KMS-11 (cell line): ENCODE measurements around the gene GTF2A2.

Experiments used
- H2AFZ ChIP-seq: fragments of 200-600 bp; sonication (generic); 2 replicates; pipeline ENCODE4 v1.6.1; 2016; ENCODE audit warnings: antibody characterized with exemption, mixed run types, low read depth
- H3K27ac ChIP-seq: fragments of 200-600 bp; sonication (generic); 2 replicates; pipeline ENCODE4 v1.6.1; 2016; ENCODE audit warnings: mild to moderate bottlenecking, mixed run types
- H3K27me3 ChIP-seq: fragments of 200-600 bp; sonication (generic); 2 replicates; pipeline ENCODE4 v1.6.1; 2017; ENCODE audit warnings: mild to moderate bottlenecking, low read depth, mixed run types, moderate library complexity; ENCODE audit not compliant: insufficient read depth
- H3K36me3 ChIP-seq: fragments of 200-600 bp; sonication (generic); 2 replicates; pipeline ENCODE4 v1.6.1; 2017; ENCODE audit warnings: mild to moderate bottlenecking, mixed run types; ENCODE audit not compliant: insufficient read depth
- H3K4me1 ChIP-seq: fragments of 200-600 bp; sonication (generic); 2 replicates; pipeline ENCODE4 v1.6.1; 2016; ENCODE audit warnings: mild to moderate bottlenecking, low read depth, mixed run types; ENCODE audit not compliant: poor library complexity, severe bottlenecking
- H3K4me2 ChIP-seq: fragments of 200-600 bp; sonication (generic); 2 replicates; pipeline ENCODE4 v1.7.0; 2016; ENCODE audit warnings: mild to moderate bottlenecking, mixed run types
- H3K4me3 ChIP-seq: fragments of 200-600 bp; sonication (generic); IDR thresholded peaks from 2 replicates; pipeline ENCODE4 v1.6.1; 2017; ENCODE audit warnings: low read depth, low read length, mixed read lengths; ENCODE audit not compliant: insufficient read depth
- H3K79me2 ChIP-seq: fragments of 200-600 bp; sonication (generic); 2 replicates; pipeline ENCODE4 v1.6.1; 2016; ENCODE audit warnings: low read depth, mixed run types; ENCODE audit not compliant: insufficient read depth
- H3K9ac ChIP-seq: fragments of 200-600 bp; sonication (generic); 2 replicates; pipeline ENCODE4 v1.6.1; 2016; ENCODE audit warnings: mild to moderate bottlenecking, mixed run types
- H4K20me1 ChIP-seq: fragments of 200-600 bp; sonication (generic); 2 replicates; pipeline ENCODE4 v1.6.1; 2016; ENCODE audit warnings: mild to moderate bottlenecking, mixed run types; ENCODE audit not compliant: insufficient read depth
- TF ChIP-seq, protein P1 (sequence below): fragments of 200-600 bp; sonication (generic); conservative IDR thresholded peaks from 2 replicates; pipeline ENCODE4 v1.6.1; 2017; ENCODE audit warnings: low read depth, mild to moderate bottlenecking, antibody characterized with exemption, low read length, moderate library complexity, mixed read lengths

GTF2A2 gene

DNA sequence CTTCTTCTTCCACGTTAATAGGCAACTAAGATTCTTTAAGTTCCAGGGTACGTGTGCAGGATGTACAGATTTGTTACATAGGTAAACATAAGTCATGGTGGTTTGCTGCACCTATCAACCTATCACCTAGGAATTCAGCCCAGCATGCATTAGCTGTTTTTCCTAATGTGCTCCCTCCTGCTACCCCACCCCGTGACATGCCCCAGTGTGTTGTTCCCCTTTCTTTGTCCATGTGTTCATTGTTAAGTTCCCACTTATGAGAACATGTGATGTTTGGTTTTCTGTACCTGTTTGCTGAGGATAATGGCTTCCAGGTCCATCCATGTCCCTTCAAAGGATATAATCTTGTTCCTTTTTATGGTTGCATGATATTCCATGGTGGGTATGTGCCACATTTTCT, 21.1 kb downstream of the GTF2A2 start:
- Histone ChIP-seq H3K36me3 (no peaks in the 10 kb centered on the region), H3K27me3 (no peaks in the 10 kb centered on the region), H3K27ac (no peak overlapping the region), H3K4me2 (no peak overlapping the region), H2AFZ (no peak overlapping the region), H3K4me3 (no peak overlapping the region), H3K79me2 (no peaks in the 10 kb centered on the region), H3K4me1 (no peaks in the 10 kb centered on the region), H3K9ac (no peak overlapping the region), H4K20me1 (no peaks in the 10 kb centered on the region)
- TF ChIP-seq, protein P1, sequence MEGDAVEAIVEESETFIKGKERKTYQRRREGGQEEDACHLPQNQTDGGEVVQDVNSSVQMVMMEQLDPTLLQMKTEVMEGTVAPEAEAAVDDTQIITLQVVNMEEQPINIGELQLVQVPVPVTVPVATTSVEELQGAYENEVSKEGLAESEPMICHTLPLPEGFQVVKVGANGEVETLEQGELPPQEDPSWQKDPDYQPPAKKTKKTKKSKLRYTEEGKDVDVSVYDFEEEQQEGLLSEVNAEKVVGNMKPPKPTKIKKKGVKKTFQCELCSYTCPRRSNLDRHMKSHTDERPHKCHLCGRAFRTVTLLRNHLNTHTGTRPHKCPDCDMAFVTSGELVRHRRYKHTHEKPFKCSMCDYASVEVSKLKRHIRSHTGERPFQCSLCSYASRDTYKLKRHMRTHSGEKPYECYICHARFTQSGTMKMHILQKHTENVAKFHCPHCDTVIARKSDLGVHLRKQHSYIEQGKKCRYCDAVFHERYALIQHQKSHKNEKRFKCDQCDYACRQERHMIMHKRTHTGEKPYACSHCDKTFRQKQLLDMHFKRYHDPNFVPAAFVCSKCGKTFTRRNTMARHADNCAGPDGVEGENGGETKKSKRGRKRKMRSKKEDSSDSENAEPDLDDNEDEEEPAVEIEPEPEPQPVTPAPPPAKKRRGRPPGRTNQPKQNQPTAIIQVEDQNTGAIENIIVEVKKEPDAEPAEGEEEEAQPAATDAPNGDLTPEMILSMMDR: no peak

DNA sequence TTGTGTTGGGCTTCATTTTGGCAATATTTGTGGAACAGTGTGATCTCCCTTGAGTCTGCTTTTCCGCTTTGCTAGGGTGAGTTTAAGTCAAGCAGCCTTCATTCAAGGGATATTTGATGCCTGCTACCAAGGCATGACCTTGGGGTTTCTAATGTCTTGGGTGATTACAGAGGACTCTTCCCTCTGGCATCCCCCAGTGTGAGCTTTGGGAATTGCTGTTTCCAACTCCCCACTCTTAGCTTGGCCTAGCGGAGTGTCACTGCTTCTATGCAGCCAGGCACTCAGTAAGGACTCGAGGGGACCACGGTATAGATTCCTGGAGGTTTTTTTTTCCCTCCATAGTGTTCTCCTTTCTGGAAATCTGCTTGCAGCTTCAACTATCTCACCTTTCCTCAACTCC, 24.6 kb downstream of the GTF2A2 start:
- H3K9ac ChIP-seq: no peak overlapping the region
- H3K36me3 ChIP-seq: no peaks in the 10 kb centered on the region
- no peaks in the 10 kb centered on the region for H3K27me3 ChIP-seq
- H3K4me2 ChIP-seq: no peak overlapping the region
- no peaks in the 10 kb centered on the region for H3K4me1 ChIP-seq
- no peak overlapping the region for H3K4me3 ChIP-seq
- no peaks in the 10 kb centered on the region for H3K79me2 ChIP-seq
- no peak overlapping the region for H3K27ac ChIP-seq
- H4K20me1 ChIP-seq: no peaks in the 10 kb centered on the region
- no peak overlapping the region for H2AFZ ChIP-seq
- TF ChIP-seq, protein P1: no peak

DNA sequence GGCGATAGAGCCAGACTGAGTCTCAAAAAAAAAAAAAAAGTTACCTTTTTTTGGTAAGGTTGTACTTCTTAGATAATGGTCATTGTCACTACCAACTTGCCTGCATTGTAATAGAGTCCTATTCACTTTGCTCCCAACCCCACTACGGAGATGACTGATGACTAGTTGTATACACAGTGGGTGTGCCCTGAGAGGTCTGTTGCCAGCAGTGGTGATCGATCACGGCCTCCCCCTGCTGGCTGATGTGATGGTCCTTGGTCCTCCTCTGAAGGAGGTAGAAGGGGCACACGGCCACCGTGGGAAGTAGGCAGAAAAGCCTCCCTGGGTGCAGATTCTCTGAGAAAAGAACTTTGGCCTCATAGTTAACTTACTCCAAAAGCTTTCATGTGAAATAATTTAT, 35.0 kb downstream of the GTF2A2 start:
- H3K4me1 ChIP-seq: no peaks in the 10 kb centered on the region
- H3K27me3 ChIP-seq: no peaks in the 10 kb centered on the region
- no peak overlapping the region for H3K27ac ChIP-seq
- no peaks in the 10 kb centered on the region for H3K36me3 ChIP-seq
- no peaks in the 10 kb centered on the region for H4K20me1 ChIP-seq
- no peak overlapping the region for H2AFZ ChIP-seq
- H3K4me3 ChIP-seq: no peak overlapping the region
- TF ChIP-seq, protein P1: no peak
- H3K9ac ChIP-seq: no peak overlapping the region
- H3K79me2 ChIP-seq: no peaks in the 10 kb centered on the region
- no peak overlapping the region for H3K4me2 ChIP-seq

DNA sequence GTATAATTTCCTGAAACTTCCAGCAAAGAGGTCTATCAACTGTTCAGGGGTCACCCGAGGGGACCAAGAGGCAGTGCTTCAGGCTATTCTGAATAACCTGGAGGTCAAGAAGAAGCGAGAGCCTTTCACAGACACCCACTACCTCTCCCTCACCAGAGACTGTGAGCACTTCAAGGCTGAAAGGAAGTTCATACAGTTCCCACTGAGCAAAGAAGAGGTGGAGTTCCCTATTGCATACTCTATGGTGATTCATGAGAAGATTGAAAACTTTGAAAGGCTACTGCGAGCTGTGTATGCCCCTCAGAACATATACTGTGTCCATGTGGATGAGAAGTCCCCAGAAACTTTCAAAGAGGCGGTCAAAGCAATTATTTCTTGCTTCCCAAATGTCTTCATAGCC, 38.9 kb downstream of the GTF2A2 start:
- TF ChIP-seq, protein P1: no peak
- H3K4me2 ChIP-seq: no peak overlapping the region
- H3K79me2 ChIP-seq: no peaks in the 10 kb centered on the region
- H3K27me3 ChIP-seq: no peaks in the 10 kb centered on the region
- no peaks in the 10 kb centered on the region for H4K20me1 ChIP-seq
- no peak overlapping the region for H3K27ac ChIP-seq
- no peak overlapping the region for H3K9ac ChIP-seq
- H3K4me1 ChIP-seq: no peaks in the 10 kb centered on the region
- no peaks in the 10 kb centered on the region for H3K36me3 ChIP-seq
- H2AFZ ChIP-seq: no peak overlapping the region
- no peak overlapping the region for H3K4me3 ChIP-seq

DNA sequence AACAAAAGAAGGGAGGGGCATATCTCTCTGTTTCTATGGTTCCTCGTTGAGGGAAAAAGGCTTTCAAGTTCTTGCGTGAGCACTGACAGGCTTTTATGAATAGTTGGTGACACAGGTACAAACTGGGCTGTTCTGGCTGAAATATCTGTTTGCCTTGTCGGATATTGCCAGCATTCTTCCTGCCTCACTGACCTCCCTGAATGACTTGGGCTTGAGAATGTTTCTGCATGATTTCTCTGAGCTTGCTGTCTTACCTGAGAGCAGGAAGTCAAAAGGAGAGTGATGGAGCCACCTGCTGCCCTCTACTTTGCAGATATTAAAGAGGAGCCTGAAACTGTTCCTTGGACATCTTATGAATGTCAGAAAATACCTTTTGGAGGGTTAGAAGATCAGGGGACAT, 40.9 kb downstream of the GTF2A2 start:
- Histone ChIP-seq H3K27ac (no peak overlapping the region), H2AFZ (no peak overlapping the region), H3K4me1 (no peaks in the 10 kb centered on the region), H4K20me1 (no peaks in the 10 kb centered on the region), H3K4me2 (no peak overlapping the region), H3K79me2 (no peaks in the 10 kb centered on the region), H3K9ac (no peak overlapping the region), H3K27me3 (no peaks in the 10 kb centered on the region), H3K36me3 (no peaks in the 10 kb centered on the region), H3K4me3 (no peak overlapping the region)
- TF ChIP-seq, protein P1: no peak
